SK-N-SH (cell line): ENCODE results near the gene NIPAL1. TPM values are rescaled to one million over a fixed set of nuclear protein-coding genes. Genes with fewer than 3 reads are reported as not detected.

Experiments used
- CTCF ChIA-PET: fragments of 300-600, 350-600 bp; formaldehyde crosslinking; extraction: SDS; loops from one replicate; lab custom pipeline; 2021; lab: Yijun Ruan, JAX
- POLR2A ChIA-PET: fragments of 350-600 bp; sonication (Branson Sonifier 250); formaldehyde crosslinking; extraction: SDS; loops from one replicate; lab custom pipeline; 2020; ENCODE audit warnings: antibody characterized with exemption, inconsistent platforms; lab: Yijun Ruan, JAX
- DNase-seq: peaks from one replicate; pipeline ENCODE4 v3.0.0; 2012
- H2AFZ ChIP-seq: fragments of 200-600 bp; sonication (generic); 2 replicates; pipeline ENCODE4 v1.8.1; 2016; ENCODE audit warnings: antibody characterized with exemption, mild to moderate bottlenecking, low read depth
- H3F3A ChIP-seq: fragments of 200-600 bp; sonication (generic); replicated peaks from 2 replicates; pipeline ENCODE3; 2016; ENCODE audit warnings: antibody characterized with exemption, mild to moderate bottlenecking; ENCODE audit not compliant: insufficient read depth
- H3K27ac ChIP-seq, 2 experiments: fragments of 200-500 bp in 1 of 2; fragments of 200-600 bp in 1 of 2; sonication (Bioruptor generic) in 1 of 2; sonication (generic), shearing (Covaris generic) in 1 of 2; 2 replicates each; pipeline versions ENCODE4 v1.5.1 to v1.6.1; 2014 to 2016; ENCODE audit warnings: low read depth in 2 of 2, inconsistent platforms in 1 of 2, low read length in 1 of 2, mild to moderate bottlenecking in 1 of 2, mixed read lengths in 1 of 2
- H3K27me3 ChIP-seq: fragments of 200-600 bp; sonication (generic), shearing (Covaris generic); 2 replicates; pipeline ENCODE4 v1.6.1; 2016; ENCODE audit warnings: mixed run types; ENCODE audit not compliant: insufficient read depth
- H3K36me3 ChIP-seq, 2 experiments: fragments of 200-500 bp in 1 of 2; fragments of 200-600 bp in 1 of 2; sonication (Bioruptor generic) in 1 of 2; sonication (generic) in 1 of 2; replicated peaks in 1 of 2; 2 replicates each; pipeline versions ENCODE3 to v1.5.1; 2014 to 2016; ENCODE audit warnings: low read length in 1 of 2, mild to moderate bottlenecking in 1 of 2; ENCODE audit not compliant: insufficient read depth in 2 of 2, control insufficient read depth in 1 of 2
- H3K4me1 ChIP-seq, 2 experiments: fragments of 200-500 bp in 1 of 2; fragments of 200-600 bp in 1 of 2; sonication (Bioruptor generic) in 1 of 2; sonication (generic), shearing (Covaris generic) in 1 of 2; 2 replicates each; pipeline versions ENCODE4 v1.5.1 to v1.6.1; 2014 to 2016; ENCODE audit warnings: low read depth in 1 of 2, low read length in 1 of 2, mixed run types in 1 of 2; ENCODE audit not compliant: insufficient read depth in 2 of 2, control insufficient read depth in 1 of 2
- H3K4me2 ChIP-seq: fragments of 200-600 bp; sonication (generic), shearing (Covaris generic); 2 replicates; pipeline ENCODE4 v1.6.1; 2017; ENCODE audit warnings: mixed run types
- H3K4me3 ChIP-seq, 2 experiments: fragments of 200-500 bp in 1 of 2; fragments of 200-600 bp in 1 of 2; sonication (Bioruptor generic) in 1 of 2; sonication (generic), shearing (Covaris generic) in 1 of 2; 2 replicates each; pipeline versions ENCODE4 v1.5.1 to v1.8.1; 2014 to 2016; ENCODE audit warnings: low read depth in 2 of 2, inconsistent platforms in 1 of 2, low read length in 1 of 2, mild to moderate bottlenecking in 1 of 2, mixed read lengths in 1 of 2, moderate library complexity in 1 of 2
- H3K79me2 ChIP-seq: fragments of 200-600 bp; sonication (generic); 2 replicates; pipeline ENCODE4 v1.8.1; 2017; ENCODE audit warnings: mild to moderate bottlenecking; ENCODE audit not compliant: insufficient read depth
- H3K9ac ChIP-seq: fragments of 200-600 bp; sonication (generic); 2 replicates; pipeline ENCODE4 v1.6.1; 2017; ENCODE audit warnings: mixed run types
- H3K9me2 ChIP-seq: fragments of 200-600 bp; sonication (generic); 2 replicates; pipeline ENCODE4 v1.6.1; 2017; ENCODE audit warnings: mixed run types
- H3K9me3 ChIP-seq: fragments of 200-600 bp; sonication (generic); 2 replicates; pipeline ENCODE4 v1.6.1; 2017; ENCODE audit warnings: mixed run types, mild to moderate bottlenecking, moderate library complexity
- H4K20me1 ChIP-seq: fragments of 200-600 bp; sonication (generic); 2 replicates; pipeline ENCODE4 v1.6.1; 2017; ENCODE audit warnings: mild to moderate bottlenecking, mixed run types; ENCODE audit not compliant: insufficient read depth
- FOXJ3 ChIP-seq: sonication (generic); formaldehyde crosslinking; IDR thresholded peaks from 2 replicates; pipeline ENCODE4 v1.5.1; 2020; ENCODE audit warnings: mild to moderate bottlenecking, missing genetic modification reagents
- GATA2 ChIP-seq: sonication (generic); formaldehyde crosslinking; IDR thresholded peaks from 2 replicates; pipeline ENCODE4 v1.5.0; 2020; ENCODE audit warnings: mild to moderate bottlenecking, missing genetic modification reagents
- IRF3 ChIP-seq: fragments of 150-350 bp; IDR thresholded peaks from 2 replicates; pipeline ENCODE4 v1.6.1; 2016; ENCODE audit warnings: mild to moderate bottlenecking, low read depth, low read length
- JUND ChIP-seq: IDR thresholded peaks from 2 replicates; pipeline ENCODE4 v1.4.0; 2012
- MAX ChIP-seq: IDR thresholded peaks from 2 replicates; pipeline ENCODE4 v1.4.0; 2012; ENCODE audit warnings: low read depth
- NFIC ChIP-seq: IDR thresholded peaks from 2 replicates; pipeline ENCODE4 v1.4.0; 2012; ENCODE audit warnings: borderline replicate concordance
- PBX3 ChIP-seq: IDR thresholded peaks from 2 replicates; pipeline ENCODE4; 2012
- REST ChIP-seq: IDR thresholded peaks from 2 replicates; pipeline ENCODE4 v1.6.1; 2012; ENCODE audit warnings: mild to moderate bottlenecking, low read depth, low read length, moderate library complexity
- RFX5 ChIP-seq: IDR thresholded peaks from 2 replicates; pipeline ENCODE4 v1.6.1; 2012; ENCODE audit warnings: mild to moderate bottlenecking, improper control_type of control experiment, low read length
- RXRA ChIP-seq: IDR thresholded peaks from 2 replicates; pipeline ENCODE4 v1.4.0; 2012; ENCODE audit warnings: low read depth, mild to moderate bottlenecking, borderline replicate concordance
- SIN3A ChIP-seq: IDR thresholded peaks from 2 replicates; pipeline ENCODE4 v1.6.1; 2012; ENCODE audit warnings: low read depth, mild to moderate bottlenecking, low read length, moderate library complexity, borderline replicate concordance
- WGBS: methylation state at CpG from one replicate; pipeline ENCODE4 v1.1.6; 2017; ENCODE audit warnings: low lambda C conversion rate; 5-methylcytosine and 5-hydroxymethylcytosine counted together
- polyA plus RNA-seq, 3 experiments: library from polyadenylated mRNA; depleted of rRNA; stranded (reverse); fragments of >200 nt; gene quantifications; 2 replicates each; pipeline ENCODE4 v1.2.3, GENCODE V29; 2012

NIPAL1 gene
- polyA plus RNA-seq, 1 of the 3 experiments (the other 2 are of a cell fraction) = 1.8 TPM

GRCh38 chr4:48043504-48043903 is 26.9 kb downstream of the NIPAL1 start:
- Histone ChIP-seq H3K36me3 (no peaks in the 10 kb centered on the region), H3K27me3 (no peaks in the 10 kb centered on the region), H3K4me1 (peaks cover 0 to 8% of the 10 kb centered on the region in 2 experiments; a peak in 1 of 4 replicates), H3K79me2 (no peaks in the 10 kb centered on the region), H4K20me1 (no peaks in the 10 kb centered on the region), H2AFZ (no peak overlapping the region), H3K4me2 (no peak overlapping the region), H3K4me3 (no peak overlapping the region), H3K9me3 (no peaks in the 10 kb centered on the region), H3K9ac (no peak overlapping the region), H3F3A (no peaks in the 10 kb centered on the region), H3K9me2 (no peaks in the 10 kb centered on the region), H3K27ac (no peak overlapping the region)
- TF ChIP-seq FOXJ3 (CRISPR knock-in tag) = no peak
- TF ChIP-seq RXRA = no peak
- TF ChIP-seq GATA2 = no peak
- TF ChIP-seq RFX5 = no peak
- CTCF ChIA-PET = interaction anchor here (1.5 to 1.8 kb wide), 3 partner anchors 13 to 44 kb away, joined by 3 to 4 read pairs (median 4); no protein-coding TSS in a partner anchor
- no peak for DNase-seq
- 91% methylated on average over 2 of the region's 2 CpGs for whole genome bisulfite sequencing
- POLR2A ChIA-PET = no interaction called here

GRCh38 chr4:48044298-48044697 is 27.7 kb downstream of the NIPAL1 start:
- Histone ChIP-seq H3K9me3 (no peaks in the 10 kb centered on the region), H3K4me1 (peaks cover 0 to 8% of the 10 kb centered on the region in 2 experiments; a peak in 1 of 4 replicates), H3K36me3 (no peaks in the 10 kb centered on the region), H3K79me2 (no peaks in the 10 kb centered on the region), H3K4me3 (no peak overlapping the region), H3K4me2 (no peak overlapping the region), H4K20me1 (no peaks in the 10 kb centered on the region), H3K9me2 (no peaks in the 10 kb centered on the region), H3K27ac (no peak overlapping the region), H2AFZ (no peak overlapping the region), H3F3A (no peaks in the 10 kb centered on the region), H3K9ac (no peak overlapping the region), H3K27me3 (no peaks in the 10 kb centered on the region)
- POLR2A ChIA-PET = no interaction called here
- WGBS = 90% methylated on average over 2 of the region's 2 CpGs
- TF ChIP-seq SIN3A = no peak
- no peak for TF ChIP-seq JUND
- no peak for TF ChIP-seq NFIC
- TF ChIP-seq REST = no peak
- TF ChIP-seq PBX3 = no peak
- TF ChIP-seq IRF3 = no peak
- no peak for TF ChIP-seq MAX
- TF ChIP-seq RFX5 = no peak
- DNase-seq = no peak
- CTCF ChIA-PET = no interaction called here
